Activated CD8-positive, alpha-beta T cell treated with anti-CD3 and anti-CD28 coated beads, Interleukin-2, amount 10 ng/mL, durations not matched to agents 7 days and 5 days (primary cell): ENCODE data around the gene PCCB. TPM values are rescaled to one million over a fixed set of nuclear protein-coding genes. Genes with fewer than 3 reads are reported as not detected.

ENCODE experiments used
- ATAC-seq: fragments of 150-1000 bp; cut with Tn5 transposase; one replicate; pipeline ENCODE4 v1.10.0; 2021; ENCODE audit warnings: moderate library complexity
- CTCF ChIA-PET: fragments of 350-600 bp; sonication (Branson Sonifier 250); formaldehyde crosslinking; loops from one replicate; lab custom pipeline; 2021; ENCODE audit warnings: antibody characterized with exemption; lab: Charles Lee
- POLR2A ChIA-PET: fragments of 350-600 bp; sonication (Branson Sonifier 250); formaldehyde crosslinking; loops from one replicate; lab custom pipeline; 2021; ENCODE audit warnings: antibody characterized with exemption; lab: Charles Lee
- DNase-seq: peaks from one replicate; pipeline ENCODE4 v3.0.0-alpha.2; 2020
- H3K27ac Mint-ChIP-seq: one replicate; pipeline ENCODE4 v1.8.0; 2021; ENCODE audit warnings: mild to moderate bottlenecking, mixed read lengths
- H3K27me3 Mint-ChIP-seq: one replicate; pipeline ENCODE4 v1.8.0; 2021; ENCODE audit warnings: low read depth, mixed read lengths
- H3K36me3 Mint-ChIP-seq: one replicate; pipeline ENCODE4 v1.8.0; 2021; ENCODE audit warnings: low read depth, mixed read lengths
- H3K4me1 Mint-ChIP-seq: one replicate; pipeline ENCODE4 v1.8.0; 2021; ENCODE audit warnings: low read depth, mixed read lengths
- H3K4me3 Mint-ChIP-seq: one replicate; pipeline ENCODE4 v1.8.0; 2021; ENCODE audit warnings: mild to moderate bottlenecking, mixed read lengths
- H3K9me3 Mint-ChIP-seq: one replicate; pipeline ENCODE4 v1.8.0; 2022; ENCODE audit warnings: mixed read lengths; ENCODE audit not compliant: insufficient read depth
- total RNA-seq, 2 experiments: library from RNA; stranded (reverse); gene quantifications; one replicate each; pipeline ENCODE4 v1.2.3, GENCODE V29; 2021

Gene PCCB
- total RNA-seq, 2 experiments from 2014 or later, result 22.5 to 23.7 TPM

DNA sequence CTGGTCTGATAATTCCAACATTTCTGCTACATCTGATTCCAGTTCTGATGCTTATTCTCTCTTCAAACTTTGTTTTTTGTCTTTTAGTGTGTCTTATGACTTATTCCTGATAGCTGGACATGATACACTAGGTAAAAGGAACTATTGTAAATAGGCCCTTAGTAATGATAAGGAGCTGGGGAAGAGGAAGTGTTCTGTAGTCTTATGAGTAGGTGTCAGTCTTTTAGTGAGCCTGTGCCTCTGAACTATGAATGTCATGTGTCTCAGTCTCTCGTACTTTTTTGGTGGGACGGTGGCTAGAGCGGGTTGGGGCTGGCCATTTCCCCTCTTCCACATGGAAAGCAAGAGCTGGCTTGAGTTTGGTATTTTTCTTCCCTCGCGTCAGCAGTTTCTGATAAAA, 41.2 kb downstream of the PCCB start:
- Mint-ChIP-seq H3K27ac (no peak overlapping the region), H3K4me3 (no peak overlapping the region), H3K9me3 (no peaks in the 10 kb centered on the region), H3K27me3 (no peaks in the 10 kb centered on the region), H3K36me3 (peaks cover 24% of the 10 kb centered on the region), H3K4me1 (no peaks in the 10 kb centered on the region)
- ChIA-PET CTCF (no interaction called here), POLR2A (no interaction called here)
- DNase-seq (no peak), ATAC-seq (no peak)

DNA sequence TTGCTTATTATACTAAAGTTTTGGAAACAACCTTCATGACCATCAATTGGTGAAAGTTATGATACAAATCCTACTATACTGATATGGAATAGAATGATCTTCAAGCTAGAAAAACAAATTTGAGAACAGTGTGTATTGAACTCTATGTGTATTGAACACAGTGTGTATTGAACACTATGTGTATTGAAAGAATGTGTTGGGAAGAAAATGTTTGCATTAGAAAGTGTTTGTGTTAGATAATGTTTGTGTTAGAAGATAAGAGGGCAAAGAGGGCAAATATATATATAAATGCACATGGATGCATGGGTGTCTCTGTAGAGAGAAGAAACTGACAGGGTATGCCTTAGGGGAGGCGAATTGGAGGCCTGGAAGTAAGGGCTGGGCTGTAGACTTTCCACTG, 42.4 kb downstream of the PCCB start:
- DNase-seq (no peak), ATAC-seq (no peak)
- Mint-ChIP-seq H3K4me1 (no peaks in the 10 kb centered on the region), H3K36me3 (peaks cover 21% of the 10 kb centered on the region), H3K4me3 (no peak overlapping the region), H3K9me3 (no peaks in the 10 kb centered on the region), H3K27ac (no peak overlapping the region), H3K27me3 (no peaks in the 10 kb centered on the region)
- POLR2A ChIA-PET, result interaction anchor here (1.3 kb wide), 1 partner anchor 460 kb away, joined by 4 read pairs; the partner anchor contains the start of gene STAG1
- CTCF ChIA-PET, result no interaction called here

- CTCF ChIA-PET, result interaction anchor here (1.0 to 1.2 kb wide), 2 partner anchors 13 to 14 kb away, joined by 3 read pairs; no protein-coding TSS in a partner anchor
- H3K27ac Mint-ChIP-seq, result no peak overlapping the region
- H3K4me1 Mint-ChIP-seq, result no peaks in the 10 kb centered on the region
- DNase-seq (no peak), ATAC-seq (no peak)
- POLR2A ChIA-PET, result interaction anchor here (1.3 kb wide), 1 partner anchor 459 kb away, joined by 4 read pairs; the partner anchor contains the start of gene STAG1
- peaks cover 21% of the 10 kb centered on the region for H3K36me3 Mint-ChIP-seq
- H3K27me3 Mint-ChIP-seq, result no peaks in the 10 kb centered on the region
- H3K4me3 Mint-ChIP-seq, result no peak overlapping the region
- no peaks in the 10 kb centered on the region for H3K9me3 Mint-ChIP-seq
Measured at GRCh38 chr3:136293279-136293678, 43.1 kb downstream of the PCCB start.

DNA sequence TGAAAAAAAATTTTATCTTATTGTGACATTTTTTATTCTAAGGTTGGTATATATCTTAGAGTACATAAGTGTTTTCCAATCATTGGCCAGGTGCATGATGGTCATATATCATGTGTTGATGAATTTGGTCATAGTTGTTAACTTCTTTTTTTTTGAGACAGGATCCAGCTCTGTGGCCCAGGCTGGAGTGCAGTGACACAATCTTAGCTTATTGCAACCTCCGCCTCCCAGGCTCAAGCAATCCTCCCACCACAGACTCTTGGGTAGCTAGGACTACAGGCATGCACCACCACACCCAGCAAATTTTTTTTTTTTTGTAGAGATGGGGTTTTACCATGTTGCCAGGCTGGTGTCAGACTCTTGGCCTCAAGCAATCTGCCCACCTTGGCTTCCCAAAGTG, 44.0 kb downstream of the PCCB start:
- no peak overlapping the region for H3K4me3 Mint-ChIP-seq
- H3K36me3 Mint-ChIP-seq, result peaks cover 21% of the 10 kb centered on the region
- H3K27me3 Mint-ChIP-seq, result no peaks in the 10 kb centered on the region
- no peaks in the 10 kb centered on the region for H3K9me3 Mint-ChIP-seq
- no peak for DNase-seq
- ATAC-seq, result no peak
- no peaks in the 10 kb centered on the region for H3K4me1 Mint-ChIP-seq
- no peak overlapping the region for H3K27ac Mint-ChIP-seq
- POLR2A ChIA-PET, result interaction anchor here (0.6 kb wide), 1 partner anchor 936 kb away, joined by 4 read pairs; no protein-coding TSS in a partner anchor
- CTCF ChIA-PET, result interaction anchor here (1.0 to 1.2 kb wide), 2 partner anchors 12 to 13 kb away, joined by 3 read pairs; no protein-coding TSS in a partner anchor

- ChIA-PET POLR2A (no interaction called here), CTCF (interaction anchor here (0.7 to 1.4 kb wide), 3 partner anchors 9 to 456 kb away, joined by 3 to 4 read pairs (median 3); no protein-coding TSS in a partner anchor)
- Mint-ChIP-seq H3K36me3 (peaks cover 14% of the 10 kb centered on the region), H3K4me1 (no peaks in the 10 kb centered on the region), H3K27ac (no peak overlapping the region), H3K27me3 (no peaks in the 10 kb centered on the region), H3K4me3 (no peak overlapping the region), H3K9me3 (no peaks in the 10 kb centered on the region)
- ATAC-seq (no peak), DNase-seq (no peak)
Measured at GRCh38 chr3:136296960-136297359, 46.8 kb downstream of the PCCB start.

GRCh38 chr3:136297826-136298225, 47.7 kb downstream of the PCCB start:
- ATAC-seq (no peak), DNase-seq (no peak)
- Mint-ChIP-seq H3K9me3 (no peaks in the 10 kb centered on the region), H3K4me3 (no peak overlapping the region), H3K4me1 (no peaks in the 10 kb centered on the region), H3K27ac (no peak overlapping the region), H3K36me3 (peaks cover 14% of the 10 kb centered on the region), H3K27me3 (no peaks in the 10 kb centered on the region)
- CTCF ChIA-PET, result interaction anchor here (1.4 kb wide), 1 partner anchor 9 kb away, joined by 4 read pairs; no protein-coding TSS in a partner anchor
- POLR2A ChIA-PET, result no interaction called here

GRCh38 chr3:136300444-136300843, 50.3 kb downstream of the PCCB start:
- CTCF ChIA-PET, result no interaction called here

DNA sequence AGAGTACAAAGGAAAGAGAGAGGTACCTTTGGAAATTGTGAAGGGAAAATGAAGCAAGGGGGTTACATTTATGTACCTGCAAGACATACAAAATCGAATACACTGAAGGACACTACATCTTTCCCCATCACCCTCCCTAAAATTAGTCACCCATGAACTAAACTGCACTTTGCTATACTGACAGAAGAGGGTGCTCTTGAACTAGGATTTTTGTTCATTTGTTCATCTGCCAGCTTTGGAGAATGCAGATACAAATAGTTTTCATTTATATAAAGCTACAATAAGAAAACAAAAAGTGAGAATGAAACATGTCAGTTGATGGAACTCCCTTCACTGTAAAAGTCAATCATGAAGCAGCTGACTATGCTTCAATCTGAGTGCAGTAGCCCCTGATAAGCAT, 55.7 kb downstream of the PCCB start:
- CTCF ChIA-PET, result interaction anchor here (0.6 to 4.1 kb wide), 28 partner anchors 8 to 710 kb away, joined by 3 to 56 read pairs (median 3); partner anchors contain the start of genes NCK1 and STAG1
- Mint-ChIP-seq H3K4me3 (no peak overlapping the region), H3K36me3 (peaks cover 7% of the 10 kb centered on the region), H3K9me3 (peaks cover 7% of the 10 kb centered on the region), H3K27ac (peak overlapping the region; percentile 57), H3K27me3 (no peaks in the 10 kb centered on the region), H3K4me1 (peaks cover 2% of the 10 kb centered on the region)
- DNase-seq, result no peak
- ATAC-seq, result no peak
- POLR2A ChIA-PET, result interaction anchor here (0.5 to 1.4 kb wide), 2 partner anchors 105 to 446 kb away, joined by 3 to 7 read pairs; partner anchors contain the start of gene STAG1

More at GRCh38 chr3:136300444-136300843, 50.3 kb downstream of the PCCB start:
- no peak overlapping the region for H3K4me3 Mint-ChIP-seq
- ATAC-seq (no peak), DNase-seq (no peak)
- H3K27me3 Mint-ChIP-seq, result no peaks in the 10 kb centered on the region
- no peaks in the 10 kb centered on the region for H3K4me1 Mint-ChIP-seq
- peaks cover 7% of the 10 kb centered on the region for H3K36me3 Mint-ChIP-seq
- POLR2A ChIA-PET, result no interaction called here
- no peaks in the 10 kb centered on the region for H3K9me3 Mint-ChIP-seq
- no peak overlapping the region for H3K27ac Mint-ChIP-seq

GRCh38 chr3:136311261-136311660, 61.1 kb downstream of the PCCB start:
- Mint-ChIP-seq H3K9me3 (peaks cover 4% of the 10 kb centered on the region), H3K4me1 (no peaks in the 10 kb centered on the region), H3K27me3 (no peaks in the 10 kb centered on the region), H3K27ac (no peak overlapping the region), H3K36me3 (peaks cover 2% of the 10 kb centered on the region), H3K4me3 (no peak overlapping the region)
- DNase-seq (no peak), ATAC-seq (no peak)
- ChIA-PET POLR2A (no interaction called here), CTCF (interaction anchor here (1.0 to 1.5 kb wide), 2 partner anchors 441 to 703 kb away, joined by 4 read pairs; partner anchors contain the start of gene STAG1)

DNA sequence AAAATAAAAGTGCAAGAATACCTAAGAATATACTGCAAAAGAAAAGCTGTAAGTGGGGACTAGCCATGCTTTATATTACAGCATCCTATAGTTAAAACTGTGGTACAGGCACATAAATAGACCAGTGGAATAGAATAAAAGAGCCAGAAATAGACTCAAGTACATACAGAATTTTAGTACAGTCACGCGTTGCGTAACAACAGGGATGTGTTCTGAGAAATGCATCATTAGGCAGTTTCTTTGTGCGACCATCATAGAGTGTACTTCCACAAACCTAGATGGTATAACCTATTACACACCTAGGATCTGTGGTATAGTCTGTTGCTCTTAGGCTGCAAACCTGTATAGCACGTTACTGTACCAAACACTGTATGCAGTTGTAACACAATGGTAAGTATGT, 61.8 kb downstream of the PCCB start:
- Mint-ChIP-seq H3K36me3 (peaks cover 6% of the 10 kb centered on the region), H3K4me1 (no peaks in the 10 kb centered on the region), H3K9me3 (peaks cover under 1% of the 10 kb centered on the region), H3K27me3 (no peaks in the 10 kb centered on the region), H3K27ac (no peak overlapping the region), H3K4me3 (no peak overlapping the region)
- DNase-seq, result no peak
- CTCF ChIA-PET, result interaction anchor here (1.0 to 1.5 kb wide), 2 partner anchors 441 to 702 kb away, joined by 4 read pairs; no protein-coding TSS in a partner anchor
- POLR2A ChIA-PET, result no interaction called here
- no peak for ATAC-seq

DNA sequence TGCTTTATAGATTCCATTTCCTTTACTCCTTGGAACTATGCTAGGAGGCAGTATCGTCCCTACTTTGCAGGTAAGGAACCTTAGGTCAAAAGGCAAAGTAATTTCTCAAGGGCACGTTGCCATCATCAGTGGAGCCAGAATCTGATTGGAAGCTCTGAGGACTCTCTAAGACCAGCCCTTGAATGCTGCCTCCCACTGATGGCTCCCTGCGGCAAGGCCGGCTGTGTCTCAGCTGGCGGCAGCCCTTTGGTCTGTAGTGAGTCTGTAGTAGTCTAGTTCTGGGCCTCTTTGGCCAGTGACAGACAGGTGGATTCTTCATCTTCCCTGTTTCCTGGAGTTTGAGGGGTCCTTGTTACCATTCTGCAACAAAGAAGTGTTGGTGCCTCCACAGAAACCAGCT, 76.2 kb downstream of the PCCB start:
- ChIA-PET POLR2A (no interaction called here), CTCF (no interaction called here)
- H3K4me3 Mint-ChIP-seq, result no peak overlapping the region
- peaks cover 61% of the 10 kb centered on the region for H3K36me3 Mint-ChIP-seq
- H3K27ac Mint-ChIP-seq, result no peak overlapping the region
- no peak for DNase-seq
- no peaks in the 10 kb centered on the region for H3K27me3 Mint-ChIP-seq
- ATAC-seq, result no peak
- H3K4me1 Mint-ChIP-seq, result no peaks in the 10 kb centered on the region
- peaks cover 28% of the 10 kb centered on the region for H3K9me3 Mint-ChIP-seq

- Mint-ChIP-seq H3K27me3 (no peaks in the 10 kb centered on the region), H3K9me3 (peaks cover 18% of the 10 kb centered on the region), H3K4me3 (no peak overlapping the region), H3K27ac (no peak overlapping the region), H3K36me3 (peaks cover 56% of the 10 kb centered on the region), H3K4me1 (no peaks in the 10 kb centered on the region)
- DNase-seq (no peak), ATAC-seq (no peak)
- ChIA-PET CTCF (interaction anchor here (1.7 kb wide), 1 partner anchor 425 kb away, joined by 4 read pairs; the partner anchor contains the start of gene STAG1), POLR2A (no interaction called here)
Measured at GRCh38 chr3:136327671-136328070, 77.5 kb downstream of the PCCB start.
